GM23338 (cell line): ENCODE results near the gene LTBP3. TPM values are rescaled to one million over a fixed set of nuclear protein-coding genes. Genes with fewer than 3 reads are reported as not detected.

Experiments
- ATAC-seq: fragments of 200-7000 bp; cut with Tn5 transposase; 3 replicates; pipeline ENCODE4 v1.9.1; 2020
- DNase-seq: peaks from one replicate; pipeline ENCODE4 v3.0.0-alpha.2; 2015; ENCODE audit warnings: low spot score
- H2AFZ ChIP-seq: fragments of 200-600 bp; sonication (generic); 2 replicates; pipeline ENCODE4 v1.8.0; 2016; ENCODE audit warnings: antibody characterized with exemption, mild to moderate bottlenecking, moderate library complexity
- H3F3A ChIP-seq: fragments of 200-600 bp; sonication (generic); replicated peaks from 2 replicates; pipeline ENCODE4 v1.8.0; 2017; ENCODE audit warnings: antibody characterized with exemption, mixed run types, low read depth
- H3K27ac ChIP-seq: fragments of 200-600 bp; sonication (generic); 2 replicates; pipeline ENCODE4 v1.6.1; 2016; ENCODE audit warnings: low read depth
- H3K27me3 ChIP-seq: fragments of 200-600 bp; sonication (generic); 2 replicates; pipeline ENCODE4 v1.8.0; 2016; ENCODE audit warnings: mild to moderate bottlenecking, mixed run types, moderate library complexity; ENCODE audit not compliant: insufficient read depth
- H3K36me3 ChIP-seq: fragments of 200-600 bp; sonication (generic); 2 replicates; pipeline ENCODE4 v1.8.0; 2016; ENCODE audit warnings: mild to moderate bottlenecking; ENCODE audit not compliant: insufficient read depth
- H3K4me1 ChIP-seq: fragments of 200-600 bp; sonication (generic); 2 replicates; pipeline ENCODE4 v1.8.0; 2016; ENCODE audit warnings: mild to moderate bottlenecking, moderate library complexity; ENCODE audit not compliant: insufficient read depth
- H3K4me2 ChIP-seq: fragments of 200-600 bp; sonication (generic); 2 replicates; pipeline ENCODE4 v1.7.1; 2017; ENCODE audit warnings: mixed run types
- H3K4me3 ChIP-seq: fragments of 200-600 bp; sonication (generic); 2 replicates; pipeline ENCODE4 v1.6.1; 2016; ENCODE audit warnings: mixed run types
- H3K79me2 ChIP-seq: fragments of 200-600 bp; sonication (generic); replicated peaks from 2 replicates; pipeline ENCODE4 v1.8.0; 2017; ENCODE audit warnings: mild to moderate bottlenecking; ENCODE audit not compliant: insufficient read depth
- H3K9me2 ChIP-seq: fragments of 200-600 bp; sonication (generic); 2 replicates; pipeline ENCODE4 v1.8.0; 2017; ENCODE audit not compliant: insufficient read depth
- H4K20me1 ChIP-seq: fragments of 200-600 bp; sonication (generic); replicated peaks from 2 replicates; pipeline ENCODE4 v1.8.0; 2017; ENCODE audit warnings: mild to moderate bottlenecking; ENCODE audit not compliant: insufficient read depth
- H3K27ac Mint-ChIP-seq: 2 replicates; pipeline ENCODE4 v1.8.0; 2020; ENCODE audit warnings: inconsistent platforms, mild to moderate bottlenecking, moderate library complexity, mixed read lengths
- H3K27me3 Mint-ChIP-seq: 3 replicates; pipeline ENCODE4 v1.8.0; 2022; ENCODE audit warnings: low read depth, mild to moderate bottlenecking, moderate library complexity, mixed read lengths, inconsistent platforms; ENCODE audit not compliant: insufficient read depth, poor library complexity
- H3K36me3 Mint-ChIP-seq: 3 replicates; pipeline ENCODE4 v1.8.0; 2021; ENCODE audit warnings: low read depth, mild to moderate bottlenecking, inconsistent platforms, moderate library complexity, mixed read lengths
- H3K4me1 Mint-ChIP-seq: 3 replicates; pipeline ENCODE4 v1.8.0; 2020; ENCODE audit warnings: mild to moderate bottlenecking, inconsistent platforms, mixed read lengths
- H3K4me3 Mint-ChIP-seq: 3 replicates; pipeline ENCODE4 v1.8.0; 2021; ENCODE audit warnings: moderate library complexity, mild to moderate bottlenecking, inconsistent platforms, mixed read lengths
- H3K9me3 Mint-ChIP-seq: 3 replicates; pipeline ENCODE4 v1.8.0; 2020; ENCODE audit warnings: moderate library complexity, mild to moderate bottlenecking, inconsistent platforms, mixed read lengths
- CREB1 ChIP-seq: fragments of 250-450 bp; sonication (Bioruptor Pico); IDR thresholded peaks from 2 replicates; pipeline ENCODE4 v1.5.0; 2020; ENCODE audit warnings: low read depth, mild to moderate bottlenecking, moderate library complexity
- EZH2 ChIP-seq: fragments of 200-600 bp; sonication (generic); IDR thresholded peaks from one replicate; pipeline ENCODE4 v1.8.0; 2017; ENCODE audit warnings: antibody characterized with exemption, mild to moderate bottlenecking, low read depth; ENCODE audit not compliant: unreplicated experiment
- EZH2phosphoT487 ChIP-seq: fragments of 200-600 bp; sonication (generic); IDR thresholded peaks from one replicate; pipeline ENCODE4 v1.8.1; 2018; ENCODE audit warnings: antibody characterized with exemption; ENCODE audit not compliant: unreplicated experiment
- JUNB ChIP-seq: IDR thresholded peaks from one replicate; pipeline ENCODE4 v1.6.1; 2016; ENCODE audit warnings: antibody characterized with exemption; ENCODE audit not compliant: unreplicated experiment
- NANOG ChIP-seq: IDR thresholded peaks from 2 replicates; pipeline ENCODE4 v1.6.1; 2016; ENCODE audit warnings: antibody characterized with exemption, borderline replicate concordance
- POLR2AphosphoS5 ChIP-seq: IDR thresholded peaks from 2 replicates; pipeline ENCODE4 v1.6.1; 2016; ENCODE audit warnings: antibody characterized with exemption, low read depth
- STAT1 ChIP-seq: IDR thresholded peaks from one replicate; pipeline ENCODE4 v1.6.1; 2016; ENCODE audit warnings: antibody characterized with exemption; ENCODE audit not compliant: unreplicated experiment
- ZNF114 ChIP-seq: fragments of 250-450 bp; sonication (Bioruptor Pico); IDR thresholded peaks from 2 replicates; pipeline ENCODE4 v1.5.0; 2020; ENCODE audit warnings: mild to moderate bottlenecking, moderate library complexity
- ZNF331 ChIP-seq: fragments of 250-450 bp; sonication (Bioruptor Pico); IDR thresholded peaks from 2 replicates; pipeline ENCODE4 v1.5.0; 2020; ENCODE audit warnings: low read depth, mild to moderate bottlenecking, moderate library complexity
- polyA plus RNA-seq: library from polyadenylated mRNA; unstranded; fragments of >200 nt; fragmentation: Nextera tagmentation; extraction: Ambion mirVana; gene quantifications from 2 replicates; pipeline ENCODE4 v1.2.1, GENCODE V29; 2016
- total RNA-seq: library from RNA; depleted of rRNA; stranded (reverse); fragments of >200 nt; shearing (Covaris generic); gene quantifications from 2 replicates; pipeline ENCODE4 v1.2.3, GENCODE V29; 2014
- TF ChIP-seq, protein P1 (sequence below), 2 experiments: fragments of 200-600 bp in 1 of 2; sonication (generic) in 1 of 2; conservative IDR thresholded peaks; 2 replicates each; pipeline versions ENCODE4 v1.5.1 to v1.6.1; 2016 to 2017; ENCODE audit warnings: antibody characterized with exemption in 2 of 2, low read depth in 2 of 2, mild to moderate bottlenecking in 2 of 2, moderate library complexity in 1 of 2
- TF ChIP-seq, protein P2 (sequence below): IDR thresholded peaks from 2 replicates; pipeline ENCODE4 v1.6.1; 2016; ENCODE audit warnings: antibody characterized with exemption
- TF ChIP-seq, protein P3 (sequence below): fragments of 250-450 bp; sonication (Bioruptor Pico); IDR thresholded peaks from 2 replicates; pipeline ENCODE4 v1.5.0; 2020; ENCODE audit warnings: mild to moderate bottlenecking, moderate library complexity
- TF ChIP-seq, protein P4 (sequence below): IDR thresholded peaks from one replicate; pipeline ENCODE4 v1.6.1; 2018; ENCODE audit warnings: antibody characterized with exemption; ENCODE audit not compliant: unreplicated experiment

The LTBP3 gene
- total and polyA plus RNA-seq, 2 experiments from 2014 or later: 9.5 to 29.2 TPM

DNA sequence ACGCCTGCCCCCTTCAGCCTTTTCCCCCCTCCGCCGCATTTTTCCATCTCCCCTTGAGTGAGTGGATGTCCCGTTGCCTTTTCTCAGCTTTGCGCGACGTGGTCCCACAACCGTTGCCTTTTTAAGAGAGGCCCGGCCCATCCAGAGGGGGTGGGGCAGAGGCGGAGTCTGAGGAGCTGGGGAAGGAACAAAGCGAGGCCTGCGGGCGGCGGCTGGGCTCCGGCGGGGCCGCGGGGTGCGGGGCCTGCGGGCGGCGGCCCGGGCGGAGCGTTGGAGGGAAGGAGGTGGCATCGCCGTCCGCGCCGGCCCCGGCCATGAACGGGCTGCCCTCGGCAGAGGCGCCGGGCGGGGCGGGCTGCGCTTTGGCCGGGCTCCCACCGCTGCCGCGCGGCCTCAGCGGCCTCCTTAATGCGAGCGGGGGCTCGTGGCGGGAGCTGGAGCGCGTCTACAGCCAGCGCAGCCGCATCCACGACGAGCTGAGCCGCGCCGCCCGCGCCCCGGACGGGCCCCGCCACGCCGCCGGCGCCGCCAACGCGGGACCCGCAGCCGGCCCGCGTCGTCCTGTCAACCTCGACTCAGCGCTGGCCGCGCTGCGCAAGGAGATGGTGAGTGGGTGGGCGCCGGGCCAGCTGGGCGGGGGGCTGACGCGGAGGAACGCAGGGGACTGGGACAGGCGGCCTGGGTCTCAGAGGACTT, 14.3 kb upstream of the LTBP3 start, which contains the start of gene FAM89B:
Gene FAM89B (plus strand): TSS at position 183 of the 696 bp plus-strand sequence. CDS start 132 bp downstream, at position 315.
- Histone ChIP-seq H3K4me2 (peak within 1 kb of the TSS; percentile 99), H3K4me3 (peak within 1 kb of the TSS; percentile 91), H3K79me2 (peaks cover 8% of the 10 kb centered on the region), H2AFZ (no peak within 1 kb of the TSS; the same call in 1 of the 2 replicates), H4K20me1 (peaks cover 10% of the 10 kb centered on the region), H3K4me1 (peaks cover 31% of the 10 kb centered on the region), H3K9me2 (no peaks in the 10 kb centered on the region), H3K27ac (no peak within 1 kb of the TSS), H3K27me3 (peaks cover 32% of the 10 kb centered on the region), H3K36me3 (no peaks in the 10 kb centered on the region), H3F3A (peaks cover 41% of the 10 kb centered on the region)
- Mint-ChIP-seq H3K9me3 (no peaks in the 10 kb centered on the region), H3K27me3 (peaks cover 38% of the 10 kb centered on the region), H3K4me1 (peaks cover 49% of the 10 kb centered on the region), H3K4me3 (peak within 1 kb of the TSS; percentile 100), H3K27ac (no peak within 1 kb of the TSS), H3K36me3 (peaks cover 9% of the 10 kb centered on the region)
- DNase-seq (peak; percentile 91), ATAC-seq (peak; percentile 18)
- TF ChIP-seq, protein P1, sequence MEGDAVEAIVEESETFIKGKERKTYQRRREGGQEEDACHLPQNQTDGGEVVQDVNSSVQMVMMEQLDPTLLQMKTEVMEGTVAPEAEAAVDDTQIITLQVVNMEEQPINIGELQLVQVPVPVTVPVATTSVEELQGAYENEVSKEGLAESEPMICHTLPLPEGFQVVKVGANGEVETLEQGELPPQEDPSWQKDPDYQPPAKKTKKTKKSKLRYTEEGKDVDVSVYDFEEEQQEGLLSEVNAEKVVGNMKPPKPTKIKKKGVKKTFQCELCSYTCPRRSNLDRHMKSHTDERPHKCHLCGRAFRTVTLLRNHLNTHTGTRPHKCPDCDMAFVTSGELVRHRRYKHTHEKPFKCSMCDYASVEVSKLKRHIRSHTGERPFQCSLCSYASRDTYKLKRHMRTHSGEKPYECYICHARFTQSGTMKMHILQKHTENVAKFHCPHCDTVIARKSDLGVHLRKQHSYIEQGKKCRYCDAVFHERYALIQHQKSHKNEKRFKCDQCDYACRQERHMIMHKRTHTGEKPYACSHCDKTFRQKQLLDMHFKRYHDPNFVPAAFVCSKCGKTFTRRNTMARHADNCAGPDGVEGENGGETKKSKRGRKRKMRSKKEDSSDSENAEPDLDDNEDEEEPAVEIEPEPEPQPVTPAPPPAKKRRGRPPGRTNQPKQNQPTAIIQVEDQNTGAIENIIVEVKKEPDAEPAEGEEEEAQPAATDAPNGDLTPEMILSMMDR (conservative IDR thresholded peaks at IDR 0.05; ENCODE audit: low read depth in 2 of 2): no peak
- TF ChIP-seq STAT1 (no peak), CREB1 (CRISPR knock-in tag) (no peak), EZH2 (no peak), ZNF114 (CRISPR knock-in tag) (no peak), NANOG (no peak), EZH2phosphoT487 (no peak), JUNB (no peak), ZNF331 (CRISPR knock-in tag) (no peak), POLR2AphosphoS5 (no peak)
- TF ChIP-seq, protein P2, sequence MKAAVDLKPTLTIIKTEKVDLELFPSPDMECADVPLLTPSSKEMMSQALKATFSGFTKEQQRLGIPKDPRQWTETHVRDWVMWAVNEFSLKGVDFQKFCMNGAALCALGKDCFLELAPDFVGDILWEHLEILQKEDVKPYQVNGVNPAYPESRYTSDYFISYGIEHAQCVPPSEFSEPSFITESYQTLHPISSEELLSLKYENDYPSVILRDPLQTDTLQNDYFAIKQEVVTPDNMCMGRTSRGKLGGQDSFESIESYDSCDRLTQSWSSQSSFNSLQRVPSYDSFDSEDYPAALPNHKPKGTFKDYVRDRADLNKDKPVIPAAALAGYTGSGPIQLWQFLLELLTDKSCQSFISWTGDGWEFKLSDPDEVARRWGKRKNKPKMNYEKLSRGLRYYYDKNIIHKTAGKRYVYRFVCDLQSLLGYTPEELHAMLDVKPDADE: no peak
- TF ChIP-seq, protein P3, sequence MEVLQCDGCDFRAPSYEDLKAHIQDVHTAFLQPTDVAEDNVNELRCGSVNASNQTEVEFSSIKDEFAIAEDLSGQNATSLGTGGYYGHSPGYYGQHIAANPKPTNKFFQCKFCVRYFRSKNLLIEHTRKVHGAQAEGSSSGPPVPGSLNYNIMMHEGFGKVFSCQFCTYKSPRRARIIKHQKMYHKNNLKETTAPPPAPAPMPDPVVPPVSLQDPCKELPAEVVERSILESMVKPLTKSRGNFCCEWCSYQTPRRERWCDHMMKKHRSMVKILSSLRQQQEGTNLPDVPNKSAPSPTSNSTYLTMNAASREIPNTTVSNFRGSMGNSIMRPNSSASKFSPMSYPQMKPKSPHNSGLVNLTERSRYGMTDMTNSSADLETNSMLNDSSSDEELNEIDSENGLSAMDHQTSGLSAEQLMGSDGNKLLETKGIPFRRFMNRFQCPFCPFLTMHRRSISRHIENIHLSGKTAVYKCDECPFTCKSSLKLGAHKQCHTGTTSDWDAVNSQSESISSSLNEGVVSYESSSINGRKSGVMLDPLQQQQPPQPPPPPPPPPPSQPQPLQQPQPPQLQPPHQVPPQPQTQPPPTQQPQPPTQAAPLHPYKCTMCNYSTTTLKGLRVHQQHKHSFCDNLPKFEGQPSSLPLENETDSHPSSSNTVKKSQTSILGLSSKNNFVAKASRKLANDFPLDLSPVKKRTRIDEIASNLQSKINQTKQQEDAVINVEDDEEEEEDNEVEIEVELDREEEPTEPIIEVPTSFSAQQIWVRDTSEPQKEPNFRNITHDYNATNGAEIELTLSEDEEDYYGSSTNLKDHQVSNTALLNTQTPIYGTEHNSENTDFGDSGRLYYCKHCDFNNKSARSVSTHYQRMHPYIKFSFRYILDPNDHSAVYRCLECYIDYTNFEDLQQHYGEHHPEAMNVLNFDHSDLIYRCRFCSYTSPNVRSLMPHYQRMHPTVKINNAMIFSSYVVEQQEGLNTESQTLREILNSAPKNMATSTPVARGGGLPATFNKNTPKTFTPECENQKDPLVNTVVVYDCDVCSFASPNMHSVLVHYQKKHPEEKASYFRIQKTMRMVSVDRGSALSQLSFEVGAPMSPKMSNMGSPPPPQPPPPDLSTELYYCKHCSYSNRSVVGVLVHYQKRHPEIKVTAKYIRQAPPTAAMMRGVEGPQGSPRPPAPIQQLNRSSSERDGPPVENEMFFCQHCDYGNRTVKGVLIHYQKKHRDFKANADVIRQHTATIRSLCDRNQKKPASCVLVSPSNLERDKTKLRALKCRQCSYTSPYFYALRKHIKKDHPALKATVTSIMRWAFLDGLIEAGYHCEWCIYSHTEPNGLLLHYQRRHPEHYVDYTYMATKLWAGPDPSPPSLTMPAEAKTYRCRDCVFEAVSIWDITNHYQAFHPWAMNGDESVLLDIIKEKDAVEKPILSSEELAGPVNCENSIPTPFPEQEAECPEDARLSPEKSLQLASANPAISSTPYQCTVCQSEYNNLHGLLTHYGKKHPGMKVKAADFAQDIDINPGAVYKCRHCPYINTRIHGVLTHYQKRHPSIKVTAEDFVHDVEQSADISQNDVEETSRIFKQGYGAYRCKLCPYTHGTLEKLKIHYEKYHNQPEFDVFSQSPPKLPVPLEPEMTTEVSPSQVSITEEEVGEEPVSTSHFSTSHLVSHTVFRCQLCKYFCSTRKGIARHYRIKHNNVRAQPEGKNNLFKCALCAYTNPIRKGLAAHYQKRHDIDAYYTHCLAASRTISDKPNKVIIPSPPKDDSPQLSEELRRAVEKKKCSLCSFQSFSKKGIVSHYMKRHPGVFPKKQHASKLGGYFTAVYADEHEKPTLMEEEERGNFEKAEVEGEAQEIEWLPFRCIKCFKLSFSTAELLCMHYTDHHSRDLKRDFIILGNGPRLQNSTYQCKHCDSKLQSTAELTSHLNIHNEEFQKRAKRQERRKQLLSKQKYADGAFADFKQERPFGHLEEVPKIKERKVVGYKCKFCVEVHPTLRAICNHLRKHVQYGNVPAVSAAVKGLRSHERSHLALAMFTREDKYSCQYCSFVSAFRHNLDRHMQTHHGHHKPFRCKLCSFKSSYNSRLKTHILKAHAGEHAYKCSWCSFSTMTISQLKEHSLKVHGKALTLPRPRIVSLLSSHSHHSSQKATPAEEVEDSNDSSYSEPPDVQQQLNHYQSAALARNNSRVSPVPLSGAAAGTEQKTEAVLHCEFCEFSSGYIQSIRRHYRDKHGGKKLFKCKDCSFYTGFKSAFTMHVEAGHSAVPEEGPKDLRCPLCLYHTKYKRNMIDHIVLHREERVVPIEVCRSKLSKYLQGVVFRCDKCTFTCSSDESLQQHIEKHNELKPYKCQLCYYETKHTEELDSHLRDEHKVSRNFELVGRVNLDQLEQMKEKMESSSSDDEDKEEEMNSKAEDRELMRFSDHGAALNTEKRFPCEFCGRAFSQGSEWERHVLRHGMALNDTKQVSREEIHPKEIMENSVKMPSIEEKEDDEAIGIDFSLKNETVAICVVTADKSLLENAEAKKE (CRISPR knock-in tag): no peak
- TF ChIP-seq, protein P4, sequence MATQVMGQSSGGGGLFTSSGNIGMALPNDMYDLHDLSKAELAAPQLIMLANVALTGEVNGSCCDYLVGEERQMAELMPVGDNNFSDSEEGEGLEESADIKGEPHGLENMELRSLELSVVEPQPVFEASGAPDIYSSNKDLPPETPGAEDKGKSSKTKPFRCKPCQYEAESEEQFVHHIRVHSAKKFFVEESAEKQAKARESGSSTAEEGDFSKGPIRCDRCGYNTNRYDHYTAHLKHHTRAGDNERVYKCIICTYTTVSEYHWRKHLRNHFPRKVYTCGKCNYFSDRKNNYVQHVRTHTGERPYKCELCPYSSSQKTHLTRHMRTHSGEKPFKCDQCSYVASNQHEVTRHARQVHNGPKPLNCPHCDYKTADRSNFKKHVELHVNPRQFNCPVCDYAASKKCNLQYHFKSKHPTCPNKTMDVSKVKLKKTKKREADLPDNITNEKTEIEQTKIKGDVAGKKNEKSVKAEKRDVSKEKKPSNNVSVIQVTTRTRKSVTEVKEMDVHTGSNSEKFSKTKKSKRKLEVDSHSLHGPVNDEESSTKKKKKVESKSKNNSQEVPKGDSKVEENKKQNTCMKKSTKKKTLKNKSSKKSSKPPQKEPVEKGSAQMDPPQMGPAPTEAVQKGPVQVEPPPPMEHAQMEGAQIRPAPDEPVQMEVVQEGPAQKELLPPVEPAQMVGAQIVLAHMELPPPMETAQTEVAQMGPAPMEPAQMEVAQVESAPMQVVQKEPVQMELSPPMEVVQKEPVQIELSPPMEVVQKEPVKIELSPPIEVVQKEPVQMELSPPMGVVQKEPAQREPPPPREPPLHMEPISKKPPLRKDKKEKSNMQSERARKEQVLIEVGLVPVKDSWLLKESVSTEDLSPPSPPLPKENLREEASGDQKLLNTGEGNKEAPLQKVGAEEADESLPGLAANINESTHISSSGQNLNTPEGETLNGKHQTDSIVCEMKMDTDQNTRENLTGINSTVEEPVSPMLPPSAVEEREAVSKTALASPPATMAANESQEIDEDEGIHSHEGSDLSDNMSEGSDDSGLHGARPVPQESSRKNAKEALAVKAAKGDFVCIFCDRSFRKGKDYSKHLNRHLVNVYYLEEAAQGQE: no peak
